Neural cell (in vitro differentiated cells): ENCODE results near the gene FAM124A. TPM values are rescaled to one million over a fixed set of nuclear protein-coding genes. Genes with fewer than 3 reads are reported as not detected.

Experiments
- H2AFZ ChIP-seq: fragments of 200-600, 300-800 bp; sonication (generic), shearing (Covaris generic); 2 replicates; pipeline ENCODE4 v1.6.0; 2014; ENCODE audit warnings: low read depth, mild to moderate bottlenecking, antibody characterized with exemption, low read length, moderate library complexity
- H3F3A ChIP-seq: fragments of 200-600 bp; shearing (Covaris generic); 2 replicates; pipeline ENCODE4 v1.6.1; 2016; ENCODE audit warnings: mild to moderate bottlenecking, moderate library complexity, mixed read lengths, antibody characterized with exemption, low read length; ENCODE audit not compliant: insufficient read depth, poor library complexity, severe bottlenecking
- H3K27ac ChIP-seq: fragments of 200-600, 300-800 bp; sonication (generic), shearing (Covaris generic); 2 replicates; pipeline ENCODE4 v1.5.1; 2014; ENCODE audit warnings: mild to moderate bottlenecking, low read length, moderate library complexity
- H3K27me3 ChIP-seq: fragments of 300-800, 200-600 bp; sonication (generic), shearing (Covaris generic); 2 replicates; pipeline ENCODE4 v1.6.0; 2014; ENCODE audit warnings: mild to moderate bottlenecking, low read depth, low read length, moderate library complexity; ENCODE audit not compliant: insufficient read depth
- H3K36me3 ChIP-seq: fragments of 300-800, 200-600 bp; sonication (generic), shearing (Covaris generic); 2 replicates; pipeline ENCODE4 v1.5.1; 2014; ENCODE audit warnings: mild to moderate bottlenecking, antibody characterized with exemption, low read length, moderate library complexity; ENCODE audit not compliant: insufficient read depth
- H3K4me2 ChIP-seq: fragments of 300-800, 200-600 bp; sonication (generic), shearing (Covaris generic); 2 replicates; pipeline ENCODE4 v1.6.0; 2014; ENCODE audit warnings: mild to moderate bottlenecking, low read length
- H3K4me3 ChIP-seq: fragments of 300-800, 200-600 bp; sonication (generic), shearing (Covaris generic); 2 replicates; pipeline ENCODE4 v1.5.1; 2014; ENCODE audit warnings: mild to moderate bottlenecking, low read length, moderate library complexity
- H3K79me2 ChIP-seq: fragments of 200-600 bp; shearing (Covaris generic); replicated peaks from 2 replicates; pipeline ENCODE4 v1.6.0; 2014; ENCODE audit warnings: mild to moderate bottlenecking, low read length, moderate library complexity; ENCODE audit not compliant: insufficient read depth
- H3K9ac ChIP-seq: fragments of 300-800, 200-600 bp; sonication (generic), shearing (Covaris generic); 2 replicates; pipeline ENCODE4 v1.6.1; 2016; ENCODE audit warnings: mild to moderate bottlenecking, low read length, mixed read lengths
- H3K9me2 ChIP-seq: fragments of 200-600 bp; shearing (Covaris generic); 2 replicates; pipeline ENCODE4 v1.6.1; 2016; ENCODE audit warnings: mild to moderate bottlenecking, low read length, mixed read lengths; ENCODE audit not compliant: insufficient read depth
- H3K9me3 ChIP-seq: fragments of 200-600, 300-800 bp; sonication (generic), shearing (Covaris generic); 2 replicates; pipeline ENCODE4 v1.6.1; 2016; ENCODE audit warnings: mild to moderate bottlenecking, mixed run types, low read length, moderate library complexity, mixed read lengths
- H4K20me1 ChIP-seq: fragments of 200-600 bp; shearing (Covaris generic); 2 replicates; pipeline ENCODE4 v1.6.1; 2016; ENCODE audit warnings: mild to moderate bottlenecking, mixed run types; ENCODE audit not compliant: insufficient read depth
- CTCF ChIP-seq: fragments of 450-650 bp; IDR thresholded peaks from 2 replicates; pipeline ENCODE4 v1.5.1; 2014; ENCODE audit warnings: antibody characterized with exemption, mild to moderate bottlenecking, moderate library complexity; ENCODE audit not compliant: poor library complexity, severe bottlenecking
- EP300 ChIP-seq: fragments of 450-650 bp; conservative IDR thresholded peaks from 2 replicates; pipeline ENCODE4 v1.6.1; 2014; ENCODE audit warnings: antibody characterized with exemption, mild to moderate bottlenecking, moderate library complexity; ENCODE audit not compliant: poor library complexity, severe bottlenecking
- EZH2 ChIP-seq: fragments of 200-600, 300-800 bp; shearing (Covaris generic), sonication (generic); IDR thresholded peaks from 2 replicates; pipeline ENCODE4 v1.6.1; 2014; ENCODE audit warnings: antibody characterized with exemption, low read length, borderline replicate concordance, mild to moderate bottlenecking; ENCODE audit not compliant: insufficient read depth, poor library complexity, severe bottlenecking
- MXI1 ChIP-seq: fragments of 450-650 bp; conservative IDR thresholded peaks from 2 replicates; pipeline ENCODE4 v1.6.1; 2014; ENCODE audit warnings: antibody characterized with exemption, mild to moderate bottlenecking; ENCODE audit not compliant: poor library complexity, severe bottlenecking
- POLR2AphosphoS5 ChIP-seq: IDR thresholded peaks from 2 replicates; pipeline ENCODE4 v1.6.1; 2012
- RAD21 ChIP-seq: fragments of 450-650 bp; conservative IDR thresholded peaks from 2 replicates; pipeline ENCODE4 v1.6.1; 2014; ENCODE audit warnings: antibody characterized with exemption, mild to moderate bottlenecking, moderate library complexity
- SMC3 ChIP-seq: fragments of 450-650 bp; conservative IDR thresholded peaks from 2 replicates; pipeline ENCODE4 v1.6.1; 2014; ENCODE audit warnings: antibody characterized with exemption, mild to moderate bottlenecking, moderate library complexity; ENCODE audit not compliant: poor library complexity
- TAF1 ChIP-seq: IDR thresholded peaks from 2 replicates; pipeline ENCODE4 v1.6.1; 2012; ENCODE audit warnings: low read depth
- polyA plus RNA-seq: library from polyadenylated mRNA; depleted of rRNA; stranded (reverse); fragments of >200 nt; gene quantifications from 2 replicates; pipeline ENCODE4 v1.2.3, GENCODE V29; 2014
- TF ChIP-seq, protein P1 (sequence below): IDR thresholded peaks from 2 replicates; pipeline ENCODE4 v1.6.1; 2012; ENCODE audit warnings: borderline replicate concordance

FAM124A gene
- polyA plus RNA-seq, 1 donor from 2014 or later: 3.0 TPM

DNA sequence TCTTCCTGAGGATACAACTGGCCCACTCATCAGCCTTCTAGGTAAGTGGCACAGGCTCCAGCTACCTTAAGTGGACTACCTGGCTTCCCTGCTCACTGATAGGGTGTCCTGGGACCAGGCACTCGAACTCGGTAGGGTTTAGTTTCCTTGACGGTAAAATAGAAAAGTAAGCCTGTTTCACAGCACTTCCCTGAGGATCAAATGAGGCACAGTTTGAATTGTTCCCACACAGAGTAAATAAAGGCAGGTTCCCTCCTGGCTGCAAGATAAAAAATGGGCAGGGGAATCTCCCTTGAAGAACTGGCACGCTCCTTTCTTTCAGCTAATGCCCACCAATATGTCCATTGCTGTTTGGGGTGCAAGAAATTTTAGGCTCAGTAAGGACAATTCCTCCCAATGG lies 1.1 kb upstream of the FAM124A start:
- no peaks in the 10 kb centered on the region for H4K20me1 ChIP-seq
- no peak overlapping the region for H3K4me2 ChIP-seq
- H3K27ac ChIP-seq: no peak overlapping the region
- no peaks in the 10 kb centered on the region for H3K27me3 ChIP-seq
- no peaks in the 10 kb centered on the region for H3K36me3 ChIP-seq
- H3K9ac ChIP-seq: no peak overlapping the region
- H3K9me3 ChIP-seq: no peaks in the 10 kb centered on the region
- no peaks in the 10 kb centered on the region for H3F3A ChIP-seq
- H2AFZ ChIP-seq: no peak overlapping the region
- peak overlapping the region; percentile 72 for H3K4me3 ChIP-seq
- TF ChIP-seq EZH2 (no peak), RAD21 (no peak), MXI1 (no peak), TAF1 (no peak), POLR2AphosphoS5 (no peak), CTCF (no peak), SMC3 (no peak), EP300 (no peak)
- TF ChIP-seq, protein P1, sequence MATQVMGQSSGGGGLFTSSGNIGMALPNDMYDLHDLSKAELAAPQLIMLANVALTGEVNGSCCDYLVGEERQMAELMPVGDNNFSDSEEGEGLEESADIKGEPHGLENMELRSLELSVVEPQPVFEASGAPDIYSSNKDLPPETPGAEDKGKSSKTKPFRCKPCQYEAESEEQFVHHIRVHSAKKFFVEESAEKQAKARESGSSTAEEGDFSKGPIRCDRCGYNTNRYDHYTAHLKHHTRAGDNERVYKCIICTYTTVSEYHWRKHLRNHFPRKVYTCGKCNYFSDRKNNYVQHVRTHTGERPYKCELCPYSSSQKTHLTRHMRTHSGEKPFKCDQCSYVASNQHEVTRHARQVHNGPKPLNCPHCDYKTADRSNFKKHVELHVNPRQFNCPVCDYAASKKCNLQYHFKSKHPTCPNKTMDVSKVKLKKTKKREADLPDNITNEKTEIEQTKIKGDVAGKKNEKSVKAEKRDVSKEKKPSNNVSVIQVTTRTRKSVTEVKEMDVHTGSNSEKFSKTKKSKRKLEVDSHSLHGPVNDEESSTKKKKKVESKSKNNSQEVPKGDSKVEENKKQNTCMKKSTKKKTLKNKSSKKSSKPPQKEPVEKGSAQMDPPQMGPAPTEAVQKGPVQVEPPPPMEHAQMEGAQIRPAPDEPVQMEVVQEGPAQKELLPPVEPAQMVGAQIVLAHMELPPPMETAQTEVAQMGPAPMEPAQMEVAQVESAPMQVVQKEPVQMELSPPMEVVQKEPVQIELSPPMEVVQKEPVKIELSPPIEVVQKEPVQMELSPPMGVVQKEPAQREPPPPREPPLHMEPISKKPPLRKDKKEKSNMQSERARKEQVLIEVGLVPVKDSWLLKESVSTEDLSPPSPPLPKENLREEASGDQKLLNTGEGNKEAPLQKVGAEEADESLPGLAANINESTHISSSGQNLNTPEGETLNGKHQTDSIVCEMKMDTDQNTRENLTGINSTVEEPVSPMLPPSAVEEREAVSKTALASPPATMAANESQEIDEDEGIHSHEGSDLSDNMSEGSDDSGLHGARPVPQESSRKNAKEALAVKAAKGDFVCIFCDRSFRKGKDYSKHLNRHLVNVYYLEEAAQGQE: no peak
- H3K9me2 ChIP-seq: no peaks in the 10 kb centered on the region
- peaks cover 6% of the 10 kb centered on the region for H3K79me2 ChIP-seq

GRCh38 chr13:51221674-51222036 lies 543 bp upstream of the FAM124A start:
- H3K27me3 ChIP-seq: no peaks in the 10 kb centered on the region
- no peaks in the 10 kb centered on the region for H3K9me2 ChIP-seq
- peaks cover 6% of the 10 kb centered on the region for H3K79me2 ChIP-seq

More at GRCh38 chr13:51221674-51222036, 543 bp upstream of the FAM124A start:
- Histone ChIP-seq H3K4me2 (peak overlapping the region; percentile 63), H3K9ac (peak overlapping the region; percentile 68), H2AFZ (peak overlapping the region; percentile 90), H3K4me3 (peak overlapping the region; percentile 72), H3K9me3 (no peaks in the 10 kb centered on the region), H3F3A (no peaks in the 10 kb centered on the region), H4K20me1 (no peaks in the 10 kb centered on the region), H3K27ac (no peak overlapping the region), H3K36me3 (no peaks in the 10 kb centered on the region)
- TF ChIP-seq, protein P1: no peak
- TF ChIP-seq CTCF (no peak), EZH2 (no peak), POLR2AphosphoS5 (no peak)
